PC-3 (cell line): Measurements from ENCODE around the gene ALS2CL.

Source experiments
- EZH2 ChIP-seq: fragments of 300-600 bp; sonication (generic); IDR thresholded peaks from one replicate; pipeline ENCODE4 v1.6.1; 2017; ENCODE audit warnings: antibody characterized with exemption, mild to moderate bottlenecking, low read length; ENCODE audit not compliant: unreplicated experiment
- EZH2phosphoT487 ChIP-seq: fragments of 300-600 bp; sonication (generic); IDR thresholded peaks from 2 replicates; pipeline ENCODE4 v1.6.1; 2018; ENCODE audit warnings: mild to moderate bottlenecking, antibody characterized with exemption, low read length, borderline replicate concordance
- TF ChIP-seq, protein P1 (sequence below): fragments of 300-600 bp; sonication (generic); conservative IDR thresholded peaks from 2 replicates; pipeline ENCODE4 v1.5.1; 2017; ENCODE audit warnings: antibody characterized with exemption, low read depth, mild to moderate bottlenecking, low read length

DNA sequence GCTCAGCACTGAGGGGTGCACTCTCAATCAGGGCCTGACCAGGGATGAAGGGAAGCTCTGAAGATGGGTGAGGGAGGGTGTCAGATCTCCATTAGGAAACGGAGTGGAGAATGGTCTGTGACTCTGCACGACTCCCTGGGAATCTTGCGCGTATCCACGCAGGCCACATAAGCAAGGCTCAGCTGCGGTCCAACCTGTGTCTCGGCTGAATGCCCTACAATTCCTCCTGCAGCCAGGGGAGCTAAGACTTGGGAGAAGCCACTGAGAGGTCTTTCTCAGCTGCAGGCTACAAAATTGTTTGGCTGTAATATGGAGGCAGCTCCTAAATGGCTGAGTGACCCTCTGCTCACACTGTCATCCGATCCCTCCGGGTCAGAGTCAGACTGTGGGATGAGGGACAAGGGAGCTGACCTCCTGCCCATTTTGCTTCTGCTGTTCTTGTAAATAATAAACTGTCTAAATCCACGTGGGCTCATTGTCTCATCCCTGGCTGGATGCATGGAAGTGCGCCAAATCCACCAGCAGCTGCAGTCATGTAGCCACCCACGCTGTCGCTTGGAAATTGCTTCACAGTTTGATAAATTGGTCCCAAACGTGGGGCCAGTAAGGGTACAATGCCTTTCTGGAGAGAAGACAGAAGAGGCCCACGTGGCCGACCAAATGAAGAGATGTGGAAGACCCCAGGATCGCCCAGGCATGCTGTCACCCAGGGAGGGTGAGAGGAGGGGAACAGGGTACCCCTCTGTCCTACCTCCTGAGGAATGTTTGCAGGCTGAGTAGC lies 30.5 kb downstream of the ALS2CL start:
- TF ChIP-seq, protein P1, sequence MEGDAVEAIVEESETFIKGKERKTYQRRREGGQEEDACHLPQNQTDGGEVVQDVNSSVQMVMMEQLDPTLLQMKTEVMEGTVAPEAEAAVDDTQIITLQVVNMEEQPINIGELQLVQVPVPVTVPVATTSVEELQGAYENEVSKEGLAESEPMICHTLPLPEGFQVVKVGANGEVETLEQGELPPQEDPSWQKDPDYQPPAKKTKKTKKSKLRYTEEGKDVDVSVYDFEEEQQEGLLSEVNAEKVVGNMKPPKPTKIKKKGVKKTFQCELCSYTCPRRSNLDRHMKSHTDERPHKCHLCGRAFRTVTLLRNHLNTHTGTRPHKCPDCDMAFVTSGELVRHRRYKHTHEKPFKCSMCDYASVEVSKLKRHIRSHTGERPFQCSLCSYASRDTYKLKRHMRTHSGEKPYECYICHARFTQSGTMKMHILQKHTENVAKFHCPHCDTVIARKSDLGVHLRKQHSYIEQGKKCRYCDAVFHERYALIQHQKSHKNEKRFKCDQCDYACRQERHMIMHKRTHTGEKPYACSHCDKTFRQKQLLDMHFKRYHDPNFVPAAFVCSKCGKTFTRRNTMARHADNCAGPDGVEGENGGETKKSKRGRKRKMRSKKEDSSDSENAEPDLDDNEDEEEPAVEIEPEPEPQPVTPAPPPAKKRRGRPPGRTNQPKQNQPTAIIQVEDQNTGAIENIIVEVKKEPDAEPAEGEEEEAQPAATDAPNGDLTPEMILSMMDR = no peak
- TF ChIP-seq EZH2 (no peak), EZH2phosphoT487 (no peak)
